MG63 (cell line): Measurements from ENCODE around the gene PIGU. TPM values are rescaled to one million over a fixed set of nuclear protein-coding genes. Genes with fewer than 3 reads are reported as not detected.

ENCODE experiments used
- DNase-seq: peaks from one replicate; pipeline ENCODE4 v3.0.0-alpha.2; 2020
- H3K27me3 ChIP-seq: fragments of 250-450 bp; sonication (Bioruptor Pico); 2 replicates; pipeline ENCODE4 v1.5.1; 2020; ENCODE audit warnings: mild to moderate bottlenecking, moderate library complexity
- H3K36me3 ChIP-seq: fragments of 250-450 bp; sonication (Bioruptor Pico); 2 replicates; pipeline ENCODE4 v1.5.1; 2020; ENCODE audit warnings: mild to moderate bottlenecking, moderate library complexity
- H3K4me3 ChIP-seq: fragments of 250-450 bp; sonication (Bioruptor Pico); 2 replicates; pipeline ENCODE4 v1.5.1; 2020; ENCODE audit warnings: mild to moderate bottlenecking, moderate library complexity
- H3K9me3 ChIP-seq: fragments of 250-450 bp; sonication (Bioruptor Pico); 2 replicates; pipeline ENCODE4 v1.5.1; 2020; ENCODE audit warnings: mild to moderate bottlenecking, moderate library complexity
- total RNA-seq: library from RNA; depleted of rRNA; stranded (reverse); fragments of >200 nt; shearing (Covaris generic); gene quantifications from 2 replicates; pipeline ENCODE4 v1.2.3, GENCODE V29; 2014; ENCODE audit warnings: low replicate concordance

PIGU gene
- total RNA-seq, 1 experiment from 2014 or later: 19.4 TPM

- no peak for DNase-seq
- Histone ChIP-seq H3K9me3 (no peaks in the 10 kb centered on the region), H3K36me3 (peaks cover 14% of the 10 kb centered on the region), H3K27me3 (no peaks in the 10 kb centered on the region), H3K4me3 (no peak overlapping the region)
Measured at GRCh38 chr20:34639755-34640222, 37.1 kb downstream of the PIGU start.

GRCh38 chr20:34638532-34638931, 38.4 kb downstream of the PIGU start:
- H3K27me3 ChIP-seq: no peaks in the 10 kb centered on the region
- no peak for DNase-seq
- H3K4me3 ChIP-seq: no peak overlapping the region
- peaks cover 23% of the 10 kb centered on the region for H3K36me3 ChIP-seq
- H3K9me3 ChIP-seq: no peaks in the 10 kb centered on the region

- Histone ChIP-seq H3K4me3 (no peak overlapping the region), H3K36me3 (peaks cover 27% of the 10 kb centered on the region), H3K9me3 (no peaks in the 10 kb centered on the region), H3K27me3 (no peaks in the 10 kb centered on the region)
- no peak for DNase-seq
Measured at GRCh38 chr20:34638039-34638292, 38.9 kb downstream of the PIGU start.

GRCh38 chr20:34637245-34638038, 39.5 kb downstream of the PIGU start:
- H3K27me3 ChIP-seq: no peaks in the 10 kb centered on the region
- H3K4me3 ChIP-seq: no peak overlapping the region
- no peak for DNase-seq

GRCh38 chr20:34636648-34637047, 40.2 kb downstream of the PIGU start:
- no peak overlapping the region for H3K4me3 ChIP-seq
- no peak for DNase-seq
- peaks cover 28% of the 10 kb centered on the region for H3K36me3 ChIP-seq
- H3K9me3 ChIP-seq: no peaks in the 10 kb centered on the region
- no peaks in the 10 kb centered on the region for H3K27me3 ChIP-seq

More at GRCh38 chr20:34637245-34638038, 39.5 kb downstream of the PIGU start:
- H3K9me3 ChIP-seq: no peaks in the 10 kb centered on the region
- H3K36me3 ChIP-seq: peaks cover 29% of the 10 kb centered on the region

GRCh38 chr20:34634392-34634791, 42.5 kb downstream of the PIGU start:
- no peak for DNase-seq
- Histone ChIP-seq H3K4me3 (no peak overlapping the region), H3K36me3 (peaks cover 25% of the 10 kb centered on the region), H3K27me3 (no peaks in the 10 kb centered on the region), H3K9me3 (no peaks in the 10 kb centered on the region)

- no peak overlapping the region for H3K4me3 ChIP-seq
- no peak for DNase-seq
- peaks cover 30% of the 10 kb centered on the region for H3K36me3 ChIP-seq
- H3K27me3 ChIP-seq: no peaks in the 10 kb centered on the region
- no peaks in the 10 kb centered on the region for H3K9me3 ChIP-seq
Measured at GRCh38 chr20:34632870-34633452, 43.9 kb downstream of the PIGU start.

- H3K27me3 ChIP-seq: no peaks in the 10 kb centered on the region
- no peak for DNase-seq
- no peaks in the 10 kb centered on the region for H3K9me3 ChIP-seq
- H3K4me3 ChIP-seq: no peak overlapping the region
- peaks cover 22% of the 10 kb centered on the region for H3K36me3 ChIP-seq
Measured at GRCh38 chr20:34629904-34630303, 47.0 kb downstream of the PIGU start.

GRCh38 chr20:34629342-34629741, 47.5 kb downstream of the PIGU start:
- H3K9me3 ChIP-seq: no peaks in the 10 kb centered on the region
- DNase-seq: peak; percentile 6
- H3K36me3 ChIP-seq: peaks cover 19% of the 10 kb centered on the region
- H3K27me3 ChIP-seq: no peaks in the 10 kb centered on the region
- no peak overlapping the region for H3K4me3 ChIP-seq

GRCh38 chr20:34628026-34628425, 48.9 kb downstream of the PIGU start:
- DNase-seq: no peak
- Histone ChIP-seq H3K27me3 (no peaks in the 10 kb centered on the region), H3K4me3 (no peak overlapping the region), H3K36me3 (peaks cover 19% of the 10 kb centered on the region), H3K9me3 (no peaks in the 10 kb centered on the region)

GRCh38 chr20:34627458-34627857, 49.4 kb downstream of the PIGU start:
- H3K36me3 ChIP-seq: peaks cover 19% of the 10 kb centered on the region
- no peaks in the 10 kb centered on the region for H3K9me3 ChIP-seq
- no peak overlapping the region for H3K4me3 ChIP-seq
- no peaks in the 10 kb centered on the region for H3K27me3 ChIP-seq
- DNase-seq: no peak

- Histone ChIP-seq H3K36me3 (peaks cover 21% of the 10 kb centered on the region), H3K4me3 (no peak overlapping the region), H3K9me3 (no peaks in the 10 kb centered on the region), H3K27me3 (no peaks in the 10 kb centered on the region)
- DNase-seq: no peak
Measured at GRCh38 chr20:34626992-34627391, 49.9 kb downstream of the PIGU start.

- H3K27me3 ChIP-seq: no peaks in the 10 kb centered on the region
- H3K4me3 ChIP-seq: no peak overlapping the region
- no peak for DNase-seq
- peaks cover 23% of the 10 kb centered on the region for H3K36me3 ChIP-seq
- H3K9me3 ChIP-seq: no peaks in the 10 kb centered on the region; the same call in 1 of the 2 replicates
Measured at GRCh38 chr20:34624629-34625028, 52.3 kb downstream of the PIGU start.

- no peaks in the 10 kb centered on the region; the same call in 1 of the 2 replicates for H3K9me3 ChIP-seq
- no peak for DNase-seq
- no peak overlapping the region for H3K4me3 ChIP-seq
- no peaks in the 10 kb centered on the region for H3K27me3 ChIP-seq
- peaks cover 20% of the 10 kb centered on the region for H3K36me3 ChIP-seq
Measured at GRCh38 chr20:34622821-34623451, 54.0 kb downstream of the PIGU start.

GRCh38 chr20:34621383-34622367, 55.2 kb downstream of the PIGU start:
- H3K9me3 ChIP-seq: no peaks in the 10 kb centered on the region; the same call in 1 of the 2 replicates
- no peaks in the 10 kb centered on the region for H3K27me3 ChIP-seq
- no peak overlapping the region for H3K4me3 ChIP-seq
- H3K36me3 ChIP-seq: peaks cover 22% of the 10 kb centered on the region
- DNase-seq: peak; percentile 67

- Histone ChIP-seq H3K27me3 (no peaks in the 10 kb centered on the region), H3K4me3 (no peak overlapping the region), H3K9me3 (no peaks in the 10 kb centered on the region; the same call in 1 of the 2 replicates), H3K36me3 (peaks cover 22% of the 10 kb centered on the region)
- no peak for DNase-seq
Measured at GRCh38 chr20:34621036-34621343, 55.9 kb downstream of the PIGU start.

- no peak for DNase-seq
- no peaks in the 10 kb centered on the region; the same call in 1 of the 2 replicates for H3K9me3 ChIP-seq
- peaks cover 23% of the 10 kb centered on the region for H3K36me3 ChIP-seq
- H3K27me3 ChIP-seq: no peaks in the 10 kb centered on the region
- no peak overlapping the region for H3K4me3 ChIP-seq
Measured at GRCh38 chr20:34618676-34619075, 58.2 kb downstream of the PIGU start.
